GM19328 (cell line): Measurements from ENCODE around the gene RIN3.

ENCODE experiments used
- ATAC-seq: cut with Tn5 transposase; IDR thresholded peaks from one replicate; pipeline ENCODE4 v1.9.1; 2021; ENCODE audit warnings: mild to moderate bottlenecking, moderate library complexity; ENCODE audit not compliant: unreplicated experiment

The RIN3 gene

DNA sequence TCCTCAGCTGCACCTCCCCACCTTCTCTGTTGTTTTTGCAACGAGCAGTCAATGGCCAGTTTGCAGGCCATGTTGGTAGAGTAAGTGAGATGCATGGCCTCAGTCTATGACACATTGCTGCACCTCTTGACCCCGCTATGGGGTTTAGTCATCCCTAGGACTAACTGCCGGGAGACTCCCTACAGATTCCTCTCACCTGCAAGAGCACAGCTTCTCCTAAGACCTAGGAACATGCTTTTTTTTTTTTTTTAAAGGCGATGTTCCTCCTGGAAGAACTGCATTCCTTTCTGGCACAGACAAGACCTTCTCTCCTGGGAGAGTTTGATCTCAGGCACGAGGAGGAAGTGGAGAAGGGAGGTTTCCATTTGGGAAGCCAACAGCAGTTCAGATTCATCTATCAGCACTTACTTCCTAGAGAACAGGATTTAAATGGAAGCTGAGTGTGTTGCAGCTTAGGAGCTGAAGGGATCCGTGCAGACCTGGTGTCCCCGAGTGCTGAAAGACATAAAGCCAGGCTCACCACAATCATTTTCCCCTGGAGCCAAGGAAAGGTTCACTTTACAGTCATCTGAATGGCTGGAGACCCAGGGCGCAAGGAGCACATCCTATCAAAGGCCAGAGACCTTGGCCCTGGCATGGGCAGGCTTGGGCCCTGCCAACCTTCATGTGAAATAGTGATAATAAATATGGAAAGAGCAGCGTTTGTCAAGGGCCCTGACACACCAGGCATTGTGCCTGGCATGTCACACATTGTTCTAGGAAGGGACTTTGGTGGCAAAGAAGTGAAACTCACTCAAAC is 130.8 kb downstream of the RIN3 start:
- no peak for ATAC-seq

- no peak for ATAC-seq
Measured at GRCh38 chr14:92644970-92645515, 131.5 kb downstream of the RIN3 start.

GRCh38 chr14:92645841-92646478 is 132.4 kb downstream of the RIN3 start:
- ATAC-seq: no peak

GRCh38 chr14:92646952-92647796 is 133.6 kb downstream of the RIN3 start:
- ATAC-seq: no peak

- ATAC-seq: no peak
Measured at GRCh38 chr14:92647797-92648279, 134.3 kb downstream of the RIN3 start.

- no peak for ATAC-seq
Measured at GRCh38 chr14:92649066-92649465, 135.5 kb downstream of the RIN3 start.

DNA sequence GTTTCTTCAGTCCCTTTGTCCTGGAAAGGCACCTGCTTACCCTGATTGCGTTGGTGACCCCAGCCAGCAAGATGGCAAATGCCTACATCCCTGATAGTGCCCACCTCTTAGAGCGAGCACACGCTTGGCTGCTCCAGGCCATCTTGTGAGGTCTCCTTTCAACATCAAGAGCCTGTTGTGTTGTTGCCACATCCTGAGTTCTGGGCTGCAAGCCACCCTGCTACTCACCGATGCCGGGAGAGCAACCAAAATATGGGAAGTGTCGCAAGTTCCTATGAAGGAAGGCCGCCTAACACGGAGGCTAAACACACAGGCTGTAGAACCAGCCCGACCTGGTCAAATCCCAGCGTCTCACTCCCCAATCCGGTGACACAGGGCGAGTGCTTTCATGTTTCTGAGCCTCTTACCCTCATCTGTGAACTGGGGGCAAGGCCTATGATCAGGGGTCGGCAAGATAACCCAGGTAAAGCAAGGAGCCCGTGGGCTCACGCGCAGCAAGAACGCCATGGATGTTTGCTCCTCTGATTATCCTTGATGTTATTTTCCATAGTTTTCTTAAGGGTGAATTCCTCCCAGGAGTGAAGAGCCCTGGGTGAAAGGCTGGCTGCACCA is 136.5 kb downstream of the RIN3 start:
- ATAC-seq: no peak

DNA sequence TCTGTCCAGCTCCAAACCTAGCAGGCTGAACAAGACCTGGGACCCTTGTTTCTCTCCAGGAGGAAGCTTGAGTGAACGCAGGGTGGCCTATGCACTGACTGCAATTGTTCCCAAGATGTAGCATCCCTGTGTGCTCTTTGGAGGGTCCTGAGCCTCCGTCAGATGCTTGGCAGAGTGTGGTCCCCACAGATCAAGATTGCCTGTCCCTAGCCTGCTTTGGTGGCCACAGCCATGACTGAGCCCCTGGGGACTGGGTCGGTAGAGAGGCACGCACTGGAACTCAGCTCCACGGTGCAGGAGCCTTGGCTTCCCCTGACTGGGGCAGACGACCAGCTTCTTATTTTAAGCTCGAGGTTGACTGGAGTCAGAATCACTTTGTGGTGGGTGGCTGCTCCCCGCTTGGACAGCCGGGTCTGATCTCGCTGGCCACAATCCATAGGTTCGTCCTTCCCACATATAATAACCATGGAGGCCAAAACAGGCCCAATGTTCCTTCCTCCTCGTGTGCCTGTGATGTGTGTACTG is 137.1 kb downstream of the RIN3 start:
- no peak for ATAC-seq

GRCh38 chr14:92651106-92651757 is 137.7 kb downstream of the RIN3 start:
- no peak for ATAC-seq

- ATAC-seq: no peak
Measured at GRCh38 chr14:92651758-92652406, 138.3 kb downstream of the RIN3 start.

GRCh38 chr14:92652413-92653151 is 139.0 kb downstream of the RIN3 start:
- ATAC-seq: no peak

DNA sequence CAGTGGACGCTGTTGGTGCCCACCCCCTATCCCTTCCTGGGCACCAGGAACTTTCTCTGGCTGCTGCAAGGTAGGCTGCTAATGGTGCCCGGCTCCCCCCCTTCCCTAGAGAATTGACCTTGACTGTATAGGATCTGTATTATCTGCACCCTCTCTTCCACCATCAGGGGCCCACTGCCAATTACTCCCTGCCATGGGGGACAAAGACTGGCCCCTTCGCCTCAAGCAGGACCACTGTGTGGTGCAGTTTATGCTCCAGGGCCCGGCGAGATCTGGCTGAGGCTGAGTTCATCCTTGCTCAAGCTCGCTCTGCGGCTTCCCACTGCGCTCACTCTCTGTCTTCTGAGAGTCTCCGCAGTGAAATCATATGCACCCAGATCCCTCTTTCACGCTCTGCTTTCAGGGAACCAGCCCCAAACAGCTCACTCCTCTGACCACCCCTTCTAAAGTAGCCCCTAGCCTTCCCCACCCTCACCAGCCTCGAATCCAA is 139.6 kb downstream of the RIN3 start:
- ATAC-seq: no peak

DNA sequence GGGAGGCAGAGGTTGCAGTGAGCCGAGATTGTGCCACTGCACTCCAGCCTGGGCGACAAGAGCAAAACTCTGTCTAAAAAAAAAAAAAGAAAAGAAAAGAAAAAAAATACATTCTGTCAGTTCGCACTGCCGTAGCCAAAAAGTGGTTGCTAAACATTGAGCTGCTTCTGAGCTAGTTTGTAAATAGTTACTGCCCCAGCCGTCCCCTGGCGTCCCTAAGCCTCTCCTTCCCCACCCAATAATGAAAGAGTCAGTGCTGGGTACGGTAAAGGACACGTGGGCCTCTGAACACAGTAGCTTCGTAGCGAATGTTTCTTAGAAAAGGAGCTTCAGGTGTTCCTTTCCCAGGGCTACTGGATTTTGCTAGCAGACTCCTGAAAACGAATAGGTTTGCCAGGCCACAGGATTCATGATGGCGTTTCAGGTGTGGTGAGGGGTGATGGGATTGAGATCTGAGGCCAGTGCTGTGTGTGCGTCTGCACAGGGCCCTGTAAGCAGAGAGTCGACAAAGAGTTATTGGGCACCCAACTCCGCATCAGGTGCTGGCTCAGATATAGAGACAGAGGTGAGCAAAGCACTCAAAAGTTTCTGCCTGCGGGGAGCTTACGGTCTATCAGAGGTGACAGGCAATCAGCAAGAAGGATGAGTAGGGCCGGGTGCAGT is 140.8 kb downstream of the RIN3 start:
- no peak for ATAC-seq

DNA sequence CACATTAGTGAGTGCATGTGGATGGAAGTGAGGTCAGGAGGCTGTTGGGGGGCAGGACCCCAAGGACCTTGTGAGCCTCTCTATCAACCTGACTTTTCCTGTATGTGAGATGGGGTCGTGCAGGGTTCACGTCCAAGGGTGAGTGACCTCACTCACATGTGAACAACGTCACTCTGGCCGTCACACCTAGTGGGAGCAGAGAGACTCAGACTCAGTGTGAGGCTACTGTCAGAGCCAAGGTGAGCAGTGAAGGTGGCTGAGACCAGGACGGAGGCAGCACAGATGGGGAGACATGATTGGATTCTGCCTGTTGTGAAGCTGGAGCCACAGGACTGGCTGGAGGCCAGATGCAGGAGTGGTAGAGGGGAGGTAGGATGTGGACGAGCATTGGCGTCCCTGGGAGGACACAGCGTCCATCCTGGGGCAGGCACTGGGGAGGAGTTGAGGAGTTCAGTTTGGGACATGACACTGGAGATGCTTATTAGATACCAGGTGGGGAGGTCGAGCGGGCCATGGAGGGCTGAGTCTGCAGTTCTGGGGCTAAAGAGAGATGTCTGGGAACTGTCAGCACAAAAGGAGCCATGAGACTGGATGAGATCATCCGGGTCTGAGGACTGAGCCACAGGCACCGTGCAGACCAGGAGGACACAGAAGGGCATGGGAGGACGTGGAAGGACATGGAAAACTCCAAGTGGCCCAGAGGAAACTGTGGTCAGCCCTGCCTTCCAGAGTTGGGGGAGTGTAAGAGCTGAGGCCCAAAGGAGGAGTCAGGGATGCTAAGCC is 142.0 kb downstream of the RIN3 start:
- ATAC-seq: no peak

DNA sequence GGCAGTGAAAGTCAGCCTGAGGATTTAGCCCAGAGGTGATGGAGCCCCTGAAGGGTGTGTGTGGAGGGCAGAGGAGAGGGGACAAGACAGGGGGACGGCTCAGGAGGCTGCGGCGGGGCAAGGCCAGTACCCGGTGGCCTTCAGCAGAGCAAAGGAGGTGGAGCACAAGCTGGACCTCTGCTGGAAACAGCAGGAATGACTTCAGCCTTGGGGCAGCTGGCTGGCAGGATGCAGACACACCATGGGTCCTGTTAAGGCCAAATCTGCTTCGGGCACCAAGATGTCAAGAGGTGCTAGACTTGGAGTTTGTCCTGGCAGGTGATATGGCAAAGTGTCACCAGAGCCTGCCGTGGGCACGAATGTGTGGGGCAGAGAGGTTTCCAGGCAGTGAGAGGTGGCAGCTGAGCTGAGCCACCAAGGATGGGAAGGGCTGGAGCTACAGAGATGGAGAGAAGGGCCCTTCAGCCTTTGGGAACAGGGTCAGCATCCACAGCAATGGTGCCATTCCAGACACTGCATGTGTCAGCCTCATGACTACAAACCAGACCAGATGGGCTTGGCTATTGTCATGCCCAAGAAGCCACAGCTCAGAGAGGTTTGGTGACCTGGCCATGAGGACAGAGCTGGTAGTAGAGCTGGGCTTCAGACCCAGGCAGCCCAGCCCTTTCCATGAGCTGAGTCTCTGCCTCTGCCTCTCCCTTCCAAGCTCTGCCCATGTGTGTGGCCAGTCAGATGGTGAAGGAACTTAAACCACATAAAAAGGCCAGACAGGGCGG is 142.9 kb downstream of the RIN3 start:
- ATAC-seq: no peak

DNA sequence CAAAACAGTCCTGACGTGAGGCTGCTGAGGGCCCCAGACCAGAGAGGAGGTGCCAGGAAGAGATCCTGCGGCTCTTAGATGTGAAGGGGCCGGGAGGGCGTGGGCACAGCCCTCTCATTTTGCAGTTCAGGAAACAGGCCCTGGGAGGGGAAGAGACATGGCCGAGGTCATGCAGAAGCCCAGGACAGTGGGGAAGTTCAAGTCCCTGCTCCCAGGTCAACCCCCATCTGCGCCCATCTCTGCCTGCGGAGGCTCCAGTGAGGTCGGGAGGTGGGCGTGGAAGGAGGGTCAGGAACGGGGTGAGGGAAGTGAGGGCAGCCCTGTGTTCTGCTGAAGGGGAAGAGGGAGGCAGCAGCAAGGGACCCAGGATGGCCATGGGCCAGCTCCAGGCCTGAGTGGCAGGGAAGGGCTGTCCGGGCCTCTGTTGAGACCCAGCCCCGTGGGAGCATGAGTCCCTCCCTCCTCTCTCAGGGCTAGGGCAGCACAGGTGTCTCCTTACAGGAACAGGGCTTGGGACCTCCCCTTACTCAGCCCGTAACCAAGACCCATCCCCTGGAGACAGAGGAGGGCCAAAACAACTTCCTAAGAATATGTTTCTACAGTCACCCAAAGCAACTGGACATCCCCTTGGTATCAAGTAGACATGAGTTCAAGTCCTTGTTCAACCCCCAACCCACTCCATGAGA is 144.0 kb downstream of the RIN3 start:
- ATAC-seq: no peak
